Amygdala (tissue), 56 donors: Measurements from ENCODE around the gene ZYG11A.

ENCODE experiments used
- DNase-seq, 56 donors: peaks; one replicate each; lab custom pipeline; 2025; lab: John Stamatoyannopoulos, UW

ZYG11A gene

GRCh38 chr1:52916241-52916975 is 73.8 kb downstream of the ZYG11A start:
- no peak for DNase-seq

- no peak for DNase-seq
Measured at GRCh38 chr1:52917156-52917555, 74.6 kb downstream of the ZYG11A start.

GRCh38 chr1:52917581-52917980 is 75.0 kb downstream of the ZYG11A start:
- no peak for DNase-seq

- DNase-seq, result no peak
Measured at GRCh38 chr1:52918201-52918600, 75.6 kb downstream of the ZYG11A start.

GRCh38 chr1:52919051-52919722 is 76.6 kb downstream of the ZYG11A start:
- DNase-seq, result no peak

GRCh38 chr1:52919723-52920483 is 77.3 kb downstream of the ZYG11A start:
- DNase-seq, result no peak

- peak in 6 of 56 donors; percentile 4 to 46 (median 24) for DNase-seq
Measured at GRCh38 chr1:52920791-52921291, 78.3 kb downstream of the ZYG11A start.

GRCh38 chr1:52925571-52926005 is 83.0 kb downstream of the ZYG11A start:
- peak in 2 of 56 donors; percentile 4 to 5 for DNase-seq

GRCh38 chr1:52926864-52927211 is 84.3 kb downstream of the ZYG11A start:
- DNase-seq, result peak in 2 of 56 donors; percentile 44 to 53

- DNase-seq, result peak in 52 of 56 donors; percentile 13 to 84 (median 64)
Measured at GRCh38 chr1:52927212-52928014, 84.9 kb downstream of the ZYG11A start, which contains the start of gene SCP2. Gene SCP2, plus strand, starts transcription at chr1:52927276. Its CDS starts 121 bp downstream, at chr1:52927397.

- peak in 3 of 56 donors; percentile 23 to 41 (median 27) for DNase-seq
Measured at GRCh38 chr1:52928015-52928404, 85.5 kb downstream of the ZYG11A start.

- DNase-seq, result no peak
Measured at GRCh38 chr1:52929019-52929418, 86.5 kb downstream of the ZYG11A start.

GRCh38 chr1:52937433-52938182 is 95.0 kb downstream of the ZYG11A start:
- no peak for DNase-seq

GRCh38 chr1:52938183-52938451 is 95.6 kb downstream of the ZYG11A start:
- no peak for DNase-seq

GRCh38 chr1:52943876-52944416 is 101.4 kb downstream of the ZYG11A start:
- DNase-seq, result no peak

GRCh38 chr1:52944566-52944965 is 102.0 kb downstream of the ZYG11A start:
- DNase-seq, result no peak
